ENCODE measurements around the gene P3H4.
A peak's percentile ranks its signal among the peaks of the same experiment; 100 is the strongest.
"Not testable (repeated sequence)": the region's sequence is repeated elsewhere in the genome, so short reads cannot be mapped to it uniquely, and the experiment has no call there.

The P3H4 gene, protein sequence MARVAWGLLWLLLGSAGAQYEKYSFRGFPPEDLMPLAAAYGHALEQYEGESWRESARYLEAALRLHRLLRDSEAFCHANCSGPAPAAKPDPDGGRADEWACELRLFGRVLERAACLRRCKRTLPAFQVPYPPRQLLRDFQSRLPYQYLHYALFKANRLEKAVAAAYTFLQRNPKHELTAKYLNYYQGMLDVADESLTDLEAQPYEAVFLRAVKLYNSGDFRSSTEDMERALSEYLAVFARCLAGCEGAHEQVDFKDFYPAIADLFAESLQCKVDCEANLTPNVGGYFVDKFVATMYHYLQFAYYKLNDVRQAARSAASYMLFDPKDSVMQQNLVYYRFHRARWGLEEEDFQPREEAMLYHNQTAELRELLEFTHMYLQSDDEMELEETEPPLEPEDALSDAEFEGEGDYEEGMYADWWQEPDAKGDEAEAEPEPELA

DNA sequence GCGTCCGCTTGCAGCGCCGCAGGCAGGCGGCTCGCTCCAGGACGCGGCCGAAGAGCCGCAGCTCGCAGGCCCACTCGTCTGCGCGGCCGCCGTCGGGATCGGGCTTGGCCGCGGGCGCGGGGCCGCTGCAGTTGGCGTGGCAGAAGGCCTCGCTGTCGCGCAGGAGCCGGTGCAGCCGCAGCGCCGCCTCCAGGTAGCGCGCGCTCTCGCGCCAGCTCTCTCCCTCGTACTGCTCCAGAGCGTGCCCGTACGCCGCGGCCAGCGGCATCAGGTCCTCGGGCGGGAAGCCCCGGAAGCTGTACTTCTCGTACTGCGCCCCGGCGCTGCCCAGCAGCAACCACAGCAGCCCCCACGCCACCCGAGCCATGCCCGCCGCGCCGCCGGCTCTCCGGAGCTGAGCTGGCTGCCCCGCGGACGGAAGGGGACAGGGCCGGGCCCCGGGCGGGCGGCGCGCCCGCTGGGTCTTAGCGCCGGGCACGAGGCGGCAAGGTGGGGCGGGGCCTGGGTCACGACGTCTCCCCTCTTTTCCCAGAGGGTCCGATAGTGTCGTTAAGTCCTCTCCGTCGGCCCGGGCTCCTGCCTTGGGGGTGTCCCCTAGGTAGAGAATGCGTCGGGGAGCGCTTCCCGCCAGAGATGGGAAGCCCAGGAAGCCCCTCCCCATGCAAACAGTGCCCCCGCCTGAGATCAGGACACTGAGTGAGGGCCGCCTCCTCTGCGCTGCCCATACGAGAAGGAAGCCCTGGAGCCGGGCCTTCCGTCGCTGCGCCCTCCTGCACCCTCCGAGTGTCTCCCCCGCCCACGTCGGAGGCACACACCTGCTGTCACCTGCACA is at the start of gene P3H4:
Gene P3H4, minus strand, starts transcription at position 401 of the 832 bp plus-strand sequence. Its CDS starts 34 bp downstream, at position 367.
- DNase-seq (ENCODE audit: low spot score), result peak; percentile 83

DNA sequence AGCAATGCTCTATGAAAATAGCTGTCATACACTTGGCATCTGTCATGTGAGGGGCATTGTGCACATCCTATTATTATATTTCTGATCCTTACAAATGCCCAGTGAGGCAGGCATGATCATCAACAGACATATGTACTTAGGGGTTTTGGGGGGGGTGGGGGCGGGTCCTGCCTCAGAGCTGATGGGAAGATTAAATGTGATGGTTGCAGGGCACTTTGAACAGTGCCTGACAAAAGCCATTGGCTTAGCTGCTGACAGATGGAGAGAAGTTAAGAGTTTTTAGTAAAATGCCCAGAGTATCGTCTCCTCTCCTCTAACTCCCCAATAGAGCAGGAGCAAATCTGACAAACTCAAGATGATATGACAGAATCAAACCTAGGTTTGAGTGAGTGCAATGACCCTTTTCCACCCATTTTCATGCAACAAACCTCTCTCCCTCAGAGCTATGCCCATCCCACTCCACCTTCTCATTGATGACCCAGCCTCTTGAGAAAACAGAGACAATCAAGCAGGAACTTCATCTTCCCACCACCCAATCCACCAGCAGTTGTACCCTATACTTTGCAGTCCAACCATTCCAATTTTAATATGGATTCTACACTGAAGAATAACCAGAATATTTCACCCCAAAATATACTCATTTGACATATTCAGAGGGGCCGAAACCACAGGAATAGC is 48.6 kb upstream of the P3H4 start:
- DNase-seq (ENCODE audit: low spot score), result no peak

- DNase-seq (ENCODE audit: low spot score), result not testable (repeated sequence)
Observed at GRCh38 chr17:41851382-41851781, 39.6 kb upstream of the P3H4 start.

DNA sequence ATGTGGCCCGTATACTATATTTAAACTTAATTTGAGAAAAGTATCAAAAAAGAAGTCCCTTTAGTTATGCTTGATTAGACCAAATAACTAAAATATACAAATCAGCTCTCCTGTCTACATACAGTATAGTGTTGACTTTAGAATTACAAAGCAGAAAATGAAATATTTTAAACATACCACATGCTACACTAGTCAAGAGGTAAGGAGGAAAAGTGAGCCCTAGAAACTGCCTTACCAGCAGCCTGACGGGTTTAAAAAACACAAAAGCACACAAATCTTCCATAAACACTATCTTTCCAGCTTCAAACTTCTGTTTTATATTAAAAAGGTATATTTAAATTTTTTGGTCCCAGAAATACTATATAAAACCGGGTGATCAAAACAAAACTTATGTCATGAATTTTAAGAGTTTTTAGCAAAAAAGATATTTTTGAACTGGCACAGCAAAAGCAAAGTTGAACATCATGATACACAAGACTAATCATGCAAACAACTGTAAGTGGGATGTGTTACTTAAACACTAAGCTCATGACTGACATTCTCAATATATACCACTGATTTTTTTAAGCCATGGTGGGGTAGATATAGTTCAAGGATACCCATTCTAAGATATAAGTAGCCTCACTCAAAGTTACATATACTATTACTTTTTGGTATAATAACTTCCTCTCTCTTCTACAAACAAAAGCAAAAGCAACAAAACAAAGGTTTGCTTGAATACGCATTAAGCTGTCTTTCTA is 37.7 kb upstream of the P3H4 start:
- no peak for DNase-seq (ENCODE audit: low spot score)

GRCh38 chr17:41848788-41849187 is 37.0 kb upstream of the P3H4 start:
- DNase-seq (ENCODE audit: low spot score), result no peak

DNA sequence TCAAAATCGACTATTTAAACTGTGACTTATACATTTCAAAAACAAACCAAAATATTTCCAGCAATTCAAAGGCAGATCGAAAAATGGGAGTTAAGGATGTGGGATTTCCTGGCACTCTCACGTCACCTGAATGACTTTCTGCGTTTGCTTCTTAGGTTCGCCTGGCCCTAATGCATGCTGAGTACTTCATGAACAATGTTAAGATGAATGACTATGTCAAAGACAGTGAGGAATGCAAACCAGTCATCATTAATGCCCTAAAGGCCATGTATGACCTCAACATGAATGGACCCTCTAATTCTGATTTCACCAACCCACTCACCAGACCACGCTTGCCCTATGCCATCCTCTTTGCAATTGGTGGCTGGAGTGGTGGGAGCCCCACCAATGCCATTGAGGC is 33.2 kb upstream of the P3H4 start:
- DNase-seq (ENCODE audit: low spot score), result peak; percentile 65

- DNase-seq (ENCODE audit: low spot score), result not testable (repeated sequence)
Observed at GRCh38 chr17:41840781-41841180, 29.0 kb upstream of the P3H4 start.

- not testable (repeated sequence) for DNase-seq (ENCODE audit: low spot score)
Observed at GRCh38 chr17:41839448-41839847, 27.7 kb upstream of the P3H4 start.

- no peak for DNase-seq (ENCODE audit: low spot score)
Observed at GRCh38 chr17:41837761-41838538, 26.2 kb upstream of the P3H4 start, which contains the start of gene KLHL10. Gene KLHL10 (plus strand): TSS chr17:41837825. CDS start chr17:41837933, 108 bp downstream.

DNA sequence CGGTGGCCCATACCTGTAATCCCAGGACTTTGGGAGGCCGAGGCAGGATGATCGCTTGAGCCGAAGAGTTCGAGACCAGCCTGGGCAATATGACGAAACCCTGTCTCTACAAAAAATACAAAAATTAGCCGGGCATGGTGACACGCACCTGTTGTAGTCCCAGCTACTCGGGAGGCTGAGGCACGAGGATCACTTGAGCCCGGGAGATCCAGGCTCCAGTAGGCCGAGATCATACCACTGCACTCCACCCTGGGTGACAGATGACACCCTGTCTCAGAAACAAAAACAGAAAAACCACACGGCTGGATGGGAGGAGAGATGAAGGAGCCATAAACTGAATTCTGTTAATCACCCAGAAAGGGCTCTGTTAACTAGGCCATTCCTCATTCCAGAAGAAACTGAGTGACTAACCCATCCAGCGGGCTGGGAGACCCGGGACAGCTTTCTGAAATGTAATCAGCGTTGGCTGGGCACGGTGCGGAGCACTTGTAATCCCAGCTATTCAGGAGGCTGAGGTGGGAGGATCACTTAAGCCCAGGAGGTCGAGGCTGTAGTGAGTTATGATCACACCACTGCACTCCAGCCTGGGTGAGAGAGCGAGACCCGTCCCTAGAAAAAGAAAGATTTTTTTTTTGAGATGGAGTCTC is 24.9 kb upstream of the P3H4 start:
- DNase-seq (ENCODE audit: low spot score), result no peak

GRCh38 chr17:41835800-41836549 is 24.2 kb upstream of the P3H4 start, which contains the start of gene NT5C3B:
Gene NT5C3B (minus strand): TSS chr17:41836232. CDS start chr17:41836193, 39 bp downstream.
- peak; percentile 53 for DNase-seq (ENCODE audit: low spot score)

- peak; percentile 49 for DNase-seq (ENCODE audit: low spot score)
Observed at GRCh38 chr17:41835214-41835799, 23.6 kb upstream of the P3H4 start.

DNA sequence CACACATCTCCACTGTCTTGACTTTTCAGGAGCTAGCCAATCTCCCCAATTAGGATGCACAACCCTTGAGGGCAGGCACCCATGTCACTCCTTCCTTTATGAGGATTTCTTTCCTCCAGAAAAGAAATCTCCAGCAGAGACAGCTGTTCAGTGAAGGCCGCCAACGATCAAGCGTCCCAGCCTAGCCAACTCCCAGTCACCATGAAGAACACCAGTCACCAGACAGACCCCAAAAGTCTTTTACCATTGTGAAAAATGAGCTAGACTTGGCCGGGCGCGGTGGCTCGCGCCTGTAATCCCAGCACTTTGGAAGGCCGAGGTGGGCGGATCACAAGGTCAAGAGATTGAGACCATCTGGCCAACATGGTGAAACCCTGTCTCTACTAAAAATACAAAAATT is 18.2 kb upstream of the P3H4 start:
- DNase-seq (ENCODE audit: low spot score), result not testable (repeated sequence)

- DNase-seq (ENCODE audit: low spot score), result no peak
Observed at GRCh38 chr17:41825175-41825845, 13.6 kb upstream of the P3H4 start.

- DNase-seq (ENCODE audit: low spot score), result no peak
Observed at GRCh38 chr17:41824086-41824485, 12.3 kb upstream of the P3H4 start.

DNA sequence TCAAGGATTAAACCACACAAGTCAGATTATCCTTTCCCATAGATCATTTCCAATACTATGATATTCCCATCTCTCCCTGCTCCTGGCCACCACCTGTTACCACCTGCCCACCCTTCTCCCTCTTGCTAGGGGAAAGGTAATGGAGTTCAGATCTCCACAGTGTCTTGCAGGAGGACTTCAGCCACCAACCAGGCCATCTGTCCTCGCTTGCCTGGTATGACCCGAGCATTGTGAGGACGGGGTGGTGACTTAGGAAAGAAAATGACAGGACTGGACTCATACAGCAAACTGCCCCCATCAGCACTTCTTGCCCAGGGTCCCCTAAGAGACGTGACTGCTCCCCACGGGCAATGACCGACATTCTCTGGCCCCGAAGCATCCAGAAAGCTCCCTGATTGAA is 11.8 kb upstream of the P3H4 start:
- DNase-seq (ENCODE audit: low spot score), result no peak

DNA sequence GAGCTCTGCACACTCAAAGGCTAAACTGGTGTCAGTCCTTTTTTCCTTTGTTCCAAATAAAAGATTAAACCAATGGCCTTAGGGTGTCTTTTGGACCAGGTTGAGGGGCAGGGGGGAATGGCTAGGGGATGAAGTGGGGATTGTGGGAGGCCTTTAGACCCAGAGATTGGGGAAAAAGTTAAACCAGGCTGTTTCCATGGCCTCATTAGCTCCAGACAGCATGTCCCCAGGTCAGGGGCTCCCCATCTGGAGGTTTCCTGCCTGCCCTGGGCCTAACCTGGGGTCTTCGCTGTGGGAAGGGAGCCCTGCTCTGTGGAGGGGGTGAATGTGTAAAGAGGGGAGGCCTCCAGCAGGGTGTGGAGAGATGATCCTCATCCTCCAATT is 11.4 kb upstream of the P3H4 start:
- no peak for DNase-seq (ENCODE audit: low spot score)
